Neural progenitor cell (in vitro differentiated cells): Measurements from ENCODE around the gene FBXW7.

Source experiments
- CTCF ChIP-seq: fragments of 200-600 bp; sonication (generic); IDR thresholded peaks from 2 replicates; pipeline ENCODE4 v1.5.1; 2017; ENCODE audit warnings: antibody characterized with exemption, mild to moderate bottlenecking
- EZH2 ChIP-seq: fragments of 200-600 bp; sonication (generic); IDR thresholded peaks from 2 replicates; pipeline ENCODE4 v1.6.1; 2017; ENCODE audit warnings: antibody characterized with exemption, mild to moderate bottlenecking, moderate library complexity
- EZH2phosphoT487 ChIP-seq: fragments of 200-600 bp; sonication (generic); IDR thresholded peaks from 2 replicates; pipeline ENCODE4 v1.6.1; 2017; ENCODE audit warnings: antibody characterized with exemption

GRCh38 chr4:152458801-152459302 lies 77.0 kb downstream of the FBXW7 start:
- no peak for TF ChIP-seq CTCF
- TF ChIP-seq EZH2phosphoT487, result no peak
- TF ChIP-seq EZH2, result no peak
